GM12874 (cell line): ENCODE measurements around the gene CDON.

ENCODE experiments used
- CTCF ChIP-seq: IDR thresholded peaks from 2 replicates; pipeline ENCODE4 v1.5.1; 2011; ENCODE audit warnings: low read depth, mild to moderate bottlenecking, control low read depth, low read length, moderate library complexity; ENCODE audit not compliant: insufficient read depth

Gene CDON

GRCh38 chr11:126025822-126026221 lies 36.8 kb downstream of the CDON start:
- TF ChIP-seq CTCF: no peak

- no peak for TF ChIP-seq CTCF
Measured at GRCh38 chr11:126024123-126024522, 38.5 kb downstream of the CDON start.

GRCh38 chr11:126012852-126013251 lies 49.8 kb downstream of the CDON start:
- no peak for TF ChIP-seq CTCF

GRCh38 chr11:126011754-126012153 lies 50.9 kb downstream of the CDON start:
- TF ChIP-seq CTCF: no peak

- no peak for TF ChIP-seq CTCF
Measured at GRCh38 chr11:126011265-126011664, 51.4 kb downstream of the CDON start.

- no peak for TF ChIP-seq CTCF
Measured at GRCh38 chr11:126008956-126009355, 53.7 kb downstream of the CDON start.

GRCh38 chr11:126007238-126007637 lies 55.4 kb downstream of the CDON start:
- TF ChIP-seq CTCF: no peak

- no peak for TF ChIP-seq CTCF
Measured at GRCh38 chr11:126006068-126006467, 56.6 kb downstream of the CDON start.
